Breast epithelium (tissue), 3 donors: ENCODE measurements around the gene DCUN1D4.

ENCODE experiments used
- CTCF ChIP-seq, 3 donors: fragments of 450-650 bp; IDR thresholded peaks; one replicate each; pipeline ENCODE4 v1.5.1; 2016 to 2017; ENCODE audit warnings: antibody characterized with exemption in 3 of 3, mild to moderate bottlenecking in 3 of 3, moderate library complexity in 3 of 3
- POLR2A ChIP-seq: fragments of 450-650 bp; IDR thresholded peaks from one replicate; pipeline ENCODE4 v1.6.1; 2016; ENCODE audit warnings: antibody characterized with exemption, mild to moderate bottlenecking, moderate library complexity
- POLR2AphosphoS5 ChIP-seq, 3 donors: sonication (generic); formaldehyde crosslinking; IDR thresholded peaks; one replicate each; pipeline ENCODE4 v1.6.1; 2017; ENCODE audit warnings: antibody characterized with exemption in 3 of 3

DNA sequence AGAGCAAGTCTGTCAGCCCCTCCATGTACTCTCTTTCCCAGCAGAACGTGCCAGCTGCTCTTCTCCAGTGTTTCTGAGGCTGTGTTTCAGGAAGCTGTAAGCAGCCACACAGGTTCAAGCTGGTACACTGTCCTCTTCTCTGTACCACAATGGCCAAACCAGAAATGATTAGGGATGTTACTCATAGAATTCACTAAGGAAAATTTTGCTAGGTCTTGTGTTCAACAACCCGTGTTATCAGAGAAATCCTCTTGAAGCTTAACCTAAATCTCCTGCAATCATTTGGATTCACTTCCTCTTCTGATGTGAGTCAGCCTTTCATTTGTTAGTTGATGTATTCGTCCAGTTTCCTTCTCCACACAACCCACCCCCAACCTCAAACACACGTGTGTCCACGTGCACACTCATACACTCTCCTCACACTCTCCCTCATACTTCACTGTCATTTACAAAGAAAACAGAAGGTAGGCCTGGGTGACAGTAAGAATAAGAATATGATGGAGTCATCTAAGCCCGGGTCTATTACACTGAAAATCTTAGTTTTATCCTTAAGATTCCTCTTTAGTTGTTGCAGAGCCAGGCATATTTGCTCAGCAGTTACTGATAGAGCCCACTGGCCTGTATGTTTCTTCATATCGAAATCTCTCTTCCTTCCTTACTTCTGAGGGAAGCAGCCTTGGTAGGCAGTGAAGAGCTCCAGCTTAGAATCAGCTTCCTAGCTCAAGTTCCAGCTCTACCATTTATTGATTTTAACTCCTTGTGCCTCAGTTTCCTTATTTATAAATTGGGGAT is 63.4 kb downstream of the DCUN1D4 start:
- TF ChIP-seq POLR2A (no peak), CTCF (IDR thresholded peaks at IDR 0.05) (no peak), POLR2AphosphoS5 (IDR thresholded peaks at IDR 0.05) (no peak)
